HG02763 (cell line): Measurements from ENCODE around the gene ATP6V1C2.

Source experiments
- ATAC-seq: cut with Tn5 transposase; IDR thresholded peaks from one replicate; pipeline ENCODE4 v1.9.1; 2021; ENCODE audit warnings: mild to moderate bottlenecking, moderate library complexity; ENCODE audit not compliant: unreplicated experiment

Gene ATP6V1C2

GRCh38 chr2:10832203-10832936, 110.9 kb downstream of the ATP6V1C2 start:
- peak; percentile 75 for ATAC-seq

GRCh38 chr2:10833021-10833420, 111.6 kb downstream of the ATP6V1C2 start:
- no peak for ATAC-seq

- ATAC-seq = no peak
Measured at GRCh38 chr2:10834068-10834655, 112.7 kb downstream of the ATP6V1C2 start.
